Activated naive CD4-positive, alpha-beta T cell treated with anti-CD3 and anti-CD28 coated beads, Interleukin-2, amount 50 U/mL, for 24 hours (primary cell): ENCODE results near the gene FPR3.
"Not testable (repeated sequence)": the region's sequence is repeated elsewhere in the genome, so short reads cannot be mapped to it uniquely, and the experiment has no call there.

Experiments
- H3K27ac Mint-ChIP-seq: one replicate; pipeline ENCODE4 v1.8.0; 2021; ENCODE audit warnings: mild to moderate bottlenecking, mixed read lengths
- H3K27me3 Mint-ChIP-seq: one replicate; pipeline ENCODE4 v1.8.0; 2021; ENCODE audit warnings: mixed read lengths
- H3K36me3 Mint-ChIP-seq: one replicate; pipeline ENCODE4 v1.8.0; 2021; ENCODE audit warnings: mixed read lengths
- H3K4me1 Mint-ChIP-seq: one replicate; pipeline ENCODE4 v1.8.0; 2021; ENCODE audit warnings: mixed read lengths
- H3K4me3 Mint-ChIP-seq: one replicate; pipeline ENCODE4 v1.8.0; 2021; ENCODE audit warnings: mild to moderate bottlenecking, mixed read lengths
- H3K9me3 Mint-ChIP-seq: one replicate; pipeline ENCODE4 v1.8.0; 2021; ENCODE audit warnings: mixed read lengths

FPR3 gene, protein sequence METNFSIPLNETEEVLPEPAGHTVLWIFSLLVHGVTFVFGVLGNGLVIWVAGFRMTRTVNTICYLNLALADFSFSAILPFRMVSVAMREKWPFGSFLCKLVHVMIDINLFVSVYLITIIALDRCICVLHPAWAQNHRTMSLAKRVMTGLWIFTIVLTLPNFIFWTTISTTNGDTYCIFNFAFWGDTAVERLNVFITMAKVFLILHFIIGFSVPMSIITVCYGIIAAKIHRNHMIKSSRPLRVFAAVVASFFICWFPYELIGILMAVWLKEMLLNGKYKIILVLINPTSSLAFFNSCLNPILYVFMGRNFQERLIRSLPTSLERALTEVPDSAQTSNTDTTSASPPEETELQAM

GRCh38 chr19:51794885-51795490, at the start of gene FPR3:
FPR3 (plus strand) TSS chr19:51795157; CDS start chr19:51823749, 28,592 bp downstream.
- Mint-ChIP-seq H3K9me3 (peaks cover 30% of the 10 kb centered on the region), H3K27me3 (peaks cover 20% of the 10 kb centered on the region), H3K36me3 (peaks cover 2% of the 10 kb centered on the region), H3K4me3 (no peak within 1 kb of the TSS), H3K27ac (no peak within 1 kb of the TSS), H3K4me1 (no peaks in the 10 kb centered on the region)

DNA sequence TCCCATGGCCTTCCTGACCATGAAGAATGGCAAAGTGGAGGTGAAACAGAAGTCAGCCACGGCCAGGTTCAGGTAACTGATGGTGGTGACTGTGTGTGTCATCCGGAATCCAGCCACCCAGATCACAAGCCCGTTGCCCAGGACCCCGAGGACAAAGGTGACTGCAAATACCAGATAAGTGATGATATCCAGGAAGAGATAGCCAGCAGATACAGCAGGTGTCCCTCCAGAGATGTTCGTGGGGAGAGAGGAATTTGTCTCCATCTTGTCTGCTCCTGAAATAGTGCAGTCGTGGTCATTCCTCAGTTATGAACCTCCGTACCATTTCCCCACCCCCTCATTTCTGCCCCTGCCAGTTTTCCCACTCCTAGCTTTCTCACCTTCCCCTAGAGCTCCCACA, 48.2 kb upstream of the FPR3 start:
- H3K27ac Mint-ChIP-seq = no peak overlapping the region
- H3K36me3 Mint-ChIP-seq = peaks cover 1% of the 10 kb centered on the region
- H3K9me3 Mint-ChIP-seq = no peaks in the 10 kb centered on the region
- H3K4me3 Mint-ChIP-seq = no peak overlapping the region
- H3K4me1 Mint-ChIP-seq = no peaks in the 10 kb centered on the region
- H3K27me3 Mint-ChIP-seq = peaks cover 8% of the 10 kb centered on the region

DNA sequence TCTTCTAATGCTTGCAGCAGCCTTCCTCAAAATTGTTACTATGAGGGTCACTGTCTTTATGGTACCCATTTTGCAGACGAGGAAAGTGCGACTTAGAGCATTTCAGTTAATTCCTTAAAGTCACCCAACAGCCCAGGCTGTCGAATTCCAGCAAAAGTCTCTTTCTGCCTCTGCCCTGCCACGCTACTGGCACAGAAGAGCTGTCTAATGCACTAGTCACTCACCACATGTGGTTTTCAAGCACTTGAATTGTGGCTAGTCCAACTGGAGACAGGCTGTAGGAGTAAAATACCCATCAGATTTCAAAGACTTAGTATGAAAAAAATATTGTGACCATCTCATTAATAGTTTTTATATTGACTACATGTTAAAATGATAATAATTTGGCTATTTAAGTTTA, 45.0 kb upstream of the FPR3 start:
- no peak overlapping the region for H3K4me3 Mint-ChIP-seq
- no peaks in the 10 kb centered on the region for H3K4me1 Mint-ChIP-seq
- no peak overlapping the region for H3K27ac Mint-ChIP-seq
- H3K9me3 Mint-ChIP-seq = no peaks in the 10 kb centered on the region
- peaks cover 9% of the 10 kb centered on the region for H3K27me3 Mint-ChIP-seq
- H3K36me3 Mint-ChIP-seq = peaks cover 1% of the 10 kb centered on the region

DNA sequence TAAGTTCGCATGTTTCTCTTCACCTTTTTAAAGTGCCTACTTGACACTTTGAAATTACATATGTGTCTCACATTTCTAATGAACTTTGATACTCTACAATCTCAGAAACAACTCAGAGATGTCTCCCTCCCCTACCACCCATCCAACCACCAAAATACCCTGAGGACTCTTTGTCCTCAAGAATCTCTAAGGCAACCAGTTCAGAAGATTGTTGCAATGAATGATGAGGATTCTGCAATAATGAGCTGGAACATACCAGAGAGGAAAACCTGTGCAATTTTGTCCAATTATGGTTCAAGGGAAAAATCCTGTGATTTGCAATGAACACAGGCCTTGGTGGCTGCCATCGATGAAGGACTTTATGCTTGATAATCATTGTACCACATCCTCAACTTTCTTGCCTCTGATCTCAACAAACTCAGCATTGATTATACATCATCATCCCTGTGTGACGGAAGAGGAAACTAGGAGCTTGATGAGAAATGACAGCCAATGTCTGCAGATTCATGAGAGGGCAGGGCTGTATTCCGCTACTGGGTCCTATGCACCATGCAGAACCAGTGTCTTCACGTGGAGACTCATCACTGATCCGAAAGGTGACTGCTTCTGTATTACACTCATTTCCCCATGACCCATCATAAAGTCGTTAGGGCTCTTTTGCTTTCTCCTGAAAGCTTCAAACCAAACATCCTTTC, 44.4 kb upstream of the FPR3 start:
- no peak overlapping the region for H3K27ac Mint-ChIP-seq

GRCh38 chr19:51751655-51752054, 43.3 kb upstream of the FPR3 start, which contains the start of gene FPR1:
FPR1 (minus strand) TSS chr19:51751878; CDS start chr19:51746994, 4,884 bp downstream.
- H3K4me3 Mint-ChIP-seq = no peak within 1 kb of the TSS
- no peaks in the 10 kb centered on the region for H3K4me1 Mint-ChIP-seq
- H3K9me3 Mint-ChIP-seq = peaks cover 6% of the 10 kb centered on the region
- H3K36me3 Mint-ChIP-seq = peaks cover 1% of the 10 kb centered on the region
- no peak within 1 kb of the TSS for H3K27ac Mint-ChIP-seq
- peaks cover 5% of the 10 kb centered on the region for H3K27me3 Mint-ChIP-seq

More for the DNA sequence above, 44.4 kb upstream of the FPR3 start:
- H3K9me3 Mint-ChIP-seq = peaks cover 3% of the 10 kb centered on the region
- no peak overlapping the region for H3K4me3 Mint-ChIP-seq
- peaks cover 6% of the 10 kb centered on the region for H3K27me3 Mint-ChIP-seq
- H3K36me3 Mint-ChIP-seq = peaks cover 1% of the 10 kb centered on the region
- H3K4me1 Mint-ChIP-seq = no peaks in the 10 kb centered on the region

- peaks cover 6% of the 10 kb centered on the region for H3K9me3 Mint-ChIP-seq
- H3K4me1 Mint-ChIP-seq = no peaks in the 10 kb centered on the region
- H3K4me3 Mint-ChIP-seq = no peak overlapping the region
- peaks cover under 1% of the 10 kb centered on the region for H3K36me3 Mint-ChIP-seq
- H3K27ac Mint-ChIP-seq = no peak overlapping the region
- H3K27me3 Mint-ChIP-seq = peaks cover 6% of the 10 kb centered on the region
Observed at GRCh38 chr19:51754109-51754508, 40.8 kb upstream of the FPR3 start.

DNA sequence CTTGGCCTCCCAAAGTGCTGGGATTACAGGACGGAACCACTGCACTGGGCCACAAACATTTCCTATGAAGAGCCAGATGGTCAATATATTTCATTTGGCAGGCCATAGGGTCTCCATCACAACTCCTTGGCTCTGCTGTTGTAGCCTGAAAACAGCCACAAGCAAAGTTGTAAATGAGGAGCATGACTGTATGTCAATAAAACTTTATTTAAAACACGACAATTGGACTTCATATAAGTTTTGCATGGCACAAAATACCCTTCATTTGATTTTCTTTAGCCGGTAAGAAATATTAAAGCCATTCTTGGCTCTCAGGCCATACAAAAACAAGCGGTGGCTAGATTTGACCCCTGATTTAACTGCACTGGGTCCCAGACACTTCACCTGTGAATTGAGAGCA, 40.2 kb upstream of the FPR3 start:
- H3K36me3 Mint-ChIP-seq = no peaks in the 10 kb centered on the region
- H3K4me1 Mint-ChIP-seq = no peaks in the 10 kb centered on the region
- H3K9me3 Mint-ChIP-seq = peaks cover 6% of the 10 kb centered on the region
- peaks cover 4% of the 10 kb centered on the region for H3K27me3 Mint-ChIP-seq
- H3K27ac Mint-ChIP-seq = no peak overlapping the region
- H3K4me3 Mint-ChIP-seq = no peak overlapping the region

- Mint-ChIP-seq H3K27ac (no peak overlapping the region), H3K27me3 (peaks cover 4% of the 10 kb centered on the region), H3K4me1 (no peaks in the 10 kb centered on the region), H3K36me3 (no peaks in the 10 kb centered on the region), H3K4me3 (no peak overlapping the region), H3K9me3 (peaks cover 6% of the 10 kb centered on the region)
Observed at GRCh38 chr19:51755571-51755970, 39.4 kb upstream of the FPR3 start.

DNA sequence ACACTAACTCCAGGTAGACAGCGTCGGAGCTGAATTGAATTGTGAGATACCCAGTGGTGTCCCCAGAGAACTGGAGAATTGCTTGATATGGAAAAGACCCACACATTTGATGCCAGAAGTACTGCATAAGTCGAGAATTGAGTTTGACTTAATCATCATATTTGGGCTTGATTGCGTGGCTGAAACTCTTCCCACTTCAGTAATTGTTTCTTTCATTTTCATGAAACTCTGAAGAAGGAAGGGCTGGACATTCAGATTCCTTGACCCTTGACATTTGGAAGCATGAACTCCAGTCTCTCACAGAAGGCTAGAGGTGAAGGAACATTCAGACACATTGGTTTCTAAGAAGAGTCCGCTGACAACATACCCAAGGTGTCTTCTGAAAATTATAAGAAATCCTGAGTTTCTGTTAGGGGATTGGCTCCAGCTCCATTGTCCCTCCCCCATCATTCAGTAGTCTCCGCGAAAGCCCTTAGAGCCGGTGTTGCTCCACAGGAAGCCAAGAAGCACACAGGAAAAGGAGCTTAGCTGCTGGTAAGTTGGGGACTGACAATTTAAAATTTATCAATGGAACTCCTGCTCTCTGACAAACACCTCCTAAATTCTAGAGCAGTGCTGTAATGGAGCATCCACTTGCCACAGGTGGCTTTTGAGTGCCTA, 34.1 kb upstream of the FPR3 start, which contains the start of gene FPR2:
TSS of gene FPR2 (plus strand) at position 484 of the 660 bp plus-strand sequence. CDS start 7,479 bp downstream, outside the sequence.
- no peak within 1 kb of the TSS for H3K4me3 Mint-ChIP-seq
- peaks cover under 1% of the 10 kb centered on the region for H3K9me3 Mint-ChIP-seq
- no peaks in the 10 kb centered on the region for H3K36me3 Mint-ChIP-seq
- no peaks in the 10 kb centered on the region for H3K4me1 Mint-ChIP-seq
- peak within 1 kb of the TSS; percentile 9 for H3K27ac Mint-ChIP-seq
- H3K27me3 Mint-ChIP-seq = peaks cover 25% of the 10 kb centered on the region

- Mint-ChIP-seq H3K27ac (peak overlapping the region; percentile 9), H3K9me3 (no peaks in the 10 kb centered on the region), H3K36me3 (no peaks in the 10 kb centered on the region), H3K27me3 (peaks cover 25% of the 10 kb centered on the region), H3K4me3 (no peak overlapping the region), H3K4me1 (no peaks in the 10 kb centered on the region)
Observed at GRCh38 chr19:51761696-51762095, 33.3 kb upstream of the FPR3 start.

DNA sequence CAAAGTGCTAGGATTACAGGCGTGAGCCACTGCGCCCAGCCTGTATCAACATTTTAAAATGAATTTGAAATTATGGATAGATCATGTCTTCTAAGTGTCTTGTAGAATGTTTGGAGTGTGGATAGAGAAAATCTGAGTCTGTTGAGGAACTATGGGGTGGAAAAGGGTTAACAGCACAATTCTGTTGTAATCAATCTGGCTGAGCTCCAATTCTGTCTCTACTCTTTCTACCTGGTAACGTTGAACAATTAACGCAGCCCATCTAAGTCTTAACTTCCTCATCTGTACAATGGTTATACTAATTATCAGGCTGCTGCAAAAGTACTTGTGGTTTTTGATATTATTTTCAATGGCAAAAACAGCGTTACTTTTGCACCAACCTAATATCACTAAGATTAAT, 29.9 kb upstream of the FPR3 start:
- H3K27me3 Mint-ChIP-seq = peaks cover 23% of the 10 kb centered on the region
- H3K4me3 Mint-ChIP-seq = no peak overlapping the region
- no peak overlapping the region for H3K27ac Mint-ChIP-seq
- H3K9me3 Mint-ChIP-seq = no peaks in the 10 kb centered on the region
- no peaks in the 10 kb centered on the region for H3K4me1 Mint-ChIP-seq
- no peaks in the 10 kb centered on the region for H3K36me3 Mint-ChIP-seq

GRCh38 chr19:51766461-51766860, 28.5 kb upstream of the FPR3 start:
- Mint-ChIP-seq H3K27ac (no peak overlapping the region), H3K4me3 (no peak overlapping the region), H3K27me3 (peaks cover 31% of the 10 kb centered on the region), H3K4me1 (no peaks in the 10 kb centered on the region), H3K9me3 (no peaks in the 10 kb centered on the region), H3K36me3 (no peaks in the 10 kb centered on the region)

DNA sequence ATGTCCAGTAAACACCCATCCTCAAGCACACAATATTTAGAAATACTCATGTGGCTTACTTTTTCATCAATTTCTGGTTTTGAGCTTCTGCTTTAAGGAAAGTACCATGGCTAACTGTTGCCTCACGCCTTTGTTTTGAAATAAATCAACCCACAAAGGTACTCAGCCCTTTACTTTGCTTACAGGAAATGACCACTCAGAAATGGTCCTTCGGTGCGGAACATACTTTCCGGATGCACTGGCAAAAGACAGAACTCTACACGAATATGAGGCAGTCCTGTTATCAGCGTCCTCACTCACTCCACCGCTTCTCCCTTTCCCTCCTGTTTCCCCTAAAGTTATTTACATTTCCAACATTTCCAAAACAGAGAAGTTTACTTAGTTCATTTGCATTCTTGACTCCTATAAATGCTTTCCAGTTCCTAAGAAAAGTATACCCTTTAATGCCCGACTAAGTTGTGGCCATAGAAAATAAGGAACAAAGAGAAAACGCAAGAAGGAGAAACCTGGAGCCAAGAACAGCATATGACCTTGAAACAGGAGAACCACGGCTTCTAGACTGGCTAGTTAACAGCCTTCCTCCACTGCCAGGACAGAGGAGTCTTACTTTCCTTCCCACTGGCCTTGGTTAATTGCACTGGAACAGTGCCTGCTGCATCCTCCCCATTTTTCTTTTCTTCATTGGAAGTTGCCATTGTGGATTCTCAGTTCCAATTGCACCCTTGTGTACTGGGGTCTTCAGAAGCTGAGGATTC, 23.4 kb upstream of the FPR3 start:
- Mint-ChIP-seq H3K36me3 (no peaks in the 10 kb centered on the region), H3K27me3 (peaks cover 36% of the 10 kb centered on the region), H3K4me1 (no peaks in the 10 kb centered on the region), H3K27ac (no peak overlapping the region), H3K9me3 (no peaks in the 10 kb centered on the region), H3K4me3 (no peak overlapping the region)

DNA sequence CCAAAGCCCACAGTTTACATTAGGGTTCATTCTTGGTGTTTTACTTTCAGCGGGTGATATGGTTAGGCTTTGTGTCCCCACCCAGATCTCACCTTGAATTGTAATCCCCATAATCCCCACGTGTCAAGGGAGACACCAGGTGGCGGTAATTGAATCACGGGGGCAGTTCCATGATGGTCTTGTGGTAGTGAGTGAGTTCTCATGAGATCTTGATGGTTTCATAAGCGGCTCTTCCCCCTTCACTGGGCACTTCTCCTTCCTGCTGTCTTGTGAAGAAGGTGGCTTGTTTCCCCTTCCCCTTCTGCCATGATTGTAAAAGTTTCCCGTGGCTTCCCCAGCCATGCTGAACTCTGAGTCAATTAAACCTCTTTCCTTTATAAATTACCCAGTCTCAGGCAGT, 22.0 kb upstream of the FPR3 start:
- Mint-ChIP-seq H3K27ac (no peak overlapping the region), H3K4me3 (no peak overlapping the region), H3K36me3 (no peaks in the 10 kb centered on the region), H3K4me1 (no peaks in the 10 kb centered on the region), H3K9me3 (no peaks in the 10 kb centered on the region), H3K27me3 (peaks cover 45% of the 10 kb centered on the region)

DNA sequence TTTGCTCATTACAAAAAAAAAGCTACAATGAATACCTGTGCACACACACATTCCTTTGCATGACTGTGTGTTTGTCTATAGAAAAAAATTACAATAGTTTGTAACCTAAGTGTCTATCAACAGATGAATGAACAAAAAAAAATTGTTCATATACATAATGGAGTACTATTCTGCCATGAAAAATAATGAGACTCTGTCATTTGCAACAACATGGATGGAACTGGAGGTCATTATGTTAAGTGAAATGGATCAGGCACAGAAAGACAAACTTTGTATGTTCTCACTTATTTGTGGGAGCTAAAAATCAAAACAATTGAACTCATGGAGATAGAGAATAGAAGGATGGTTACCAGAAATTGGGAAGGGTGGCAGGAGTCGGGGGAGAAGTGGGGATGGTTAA, 18.4 kb upstream of the FPR3 start:
- peaks cover 45% of the 10 kb centered on the region for H3K27me3 Mint-ChIP-seq
- not testable (repeated sequence) for H3K4me3 Mint-ChIP-seq, H3K36me3 Mint-ChIP-seq, H3K4me1 Mint-ChIP-seq, H3K27ac Mint-ChIP-seq, H3K9me3 Mint-ChIP-seq
